Esophagus squamous epithelium (tissue), 5 donors: ENCODE results near the gene CC2D1B. TPM values are rescaled to one million over a fixed set of nuclear protein-coding genes. Genes with fewer than 3 reads are reported as not detected.

Experiments used
- DNase-seq: peaks from one replicate; lab custom pipeline; 2025; lab: John Stamatoyannopoulos, UW
- H3K27ac ChIP-seq, 4 donors: fragments of 200-600 bp; sonication (generic); one replicate each; pipeline ENCODE4 v1.5.1; 2016 to 2019; ENCODE audit warnings: mild to moderate bottlenecking in 1 of 4
- H3K27me3 ChIP-seq, 4 donors: fragments of 200-600 bp; sonication (generic); 1 replicate in 3 of 4; 2 replicates in 1 of 4; pipeline versions ENCODE4 v1.5.1 to v1.6.0; 2017 to 2021; ENCODE audit warnings: antibody characterized with exemption in 1 of 4
- H3K36me3 ChIP-seq, 3 donors: fragments of 200-600 bp; sonication (generic); one replicate each; pipeline ENCODE4 v1.5.1; 2016 to 2019
- H3K4me1 ChIP-seq, 3 donors: fragments of 200-600 bp; sonication (generic); one replicate each; pipeline ENCODE4 v1.5.1; 2017 to 2019
- H3K4me3 ChIP-seq, 4 donors: fragments of 200-600 bp; sonication (generic); 1 replicate in 3 of 4; 2 replicates in 1 of 4; pipeline ENCODE4 v1.5.1; 2016 to 2019; ENCODE audit warnings: mild to moderate bottlenecking in 2 of 4, moderate library complexity in 1 of 4
- H3K9me3 ChIP-seq, 3 donors: fragments of 200-600 bp; sonication (generic); one replicate each; pipeline ENCODE4 v1.5.1; 2016 to 2019
- CTCF ChIP-seq, 6 experiments: fragments of 450-650 bp in 4 of 6; fragments of 200-600 bp in 2 of 6; sonication (generic) in 2 of 6; IDR thresholded peaks; one replicate each; pipeline ENCODE4 v1.5.1; 2016 to 2019; ENCODE audit warnings: antibody characterized with exemption in 6 of 6, mild to moderate bottlenecking in 4 of 6, moderate library complexity in 4 of 6
- POLR2A ChIP-seq, 4 donors: fragments of 450-650 bp; IDR thresholded peaks; one replicate each; pipeline ENCODE4 v1.6.1; 2017; ENCODE audit warnings: antibody characterized with exemption in 4 of 4, mild to moderate bottlenecking in 4 of 4, moderate library complexity in 3 of 4
- WGBS, 2 donors: methylation state at CpG; one replicate each; pipeline ENCODE4 v1.1.5; 2018; 5-methylcytosine and 5-hydroxymethylcytosine counted together
- intact Hi-C: fragments of 100-400 bp; cut with DNase I; formaldehyde crosslinking; loops from one replicate; pipeline ENCODE4 v1.15.0; 2022
- total RNA-seq, 4 donors: library from RNA; depleted of rRNA; stranded (reverse); fragments of >200 nt; gene quantifications; one replicate each; pipeline ENCODE4 v1.1.0, GENCODE V29; 2016
- donor health status: DM: yes; HTN: yes; CAD: no.

Gene CC2D1B
- total RNA-seq, 4 donors from 2014 or later: 16.9 to 21.2 (median 18.3) TPM

GRCh38 chr1:52367272-52367671, 1.3 kb upstream of the CC2D1B start:
- WGBS, 2 donors: 84 to 88% methylated on average over 5 of the region's 5 CpGs
- no peak for DNase-seq
- Histone ChIP-seq H3K36me3 (peaks cover 1 to 21% (median 6%) of the 10 kb centered on the region in 3 donors), H3K4me3 (no peak overlapping the region), H3K4me1 (peaks cover 21 to 51% (median 25%) of the 10 kb centered on the region in 3 donors), H3K9me3 (no peaks in the 10 kb centered on the region), H3K27me3 (no peaks in the 10 kb centered on the region), H3K27ac (peak overlapping the region in 1 of 4 donors; percentile 97)
- TF ChIP-seq CTCF (IDR thresholded peaks at IDR 0.05) (no peak), POLR2A (IDR thresholded peaks at IDR 0.05) (no peak)
- intact Hi-C loops: no loop called here

- Histone ChIP-seq H3K27ac (peak overlapping the region; percentile 95 to 100 (median 97)), H3K9me3 (no peaks in the 10 kb centered on the region), H3K36me3 (peaks cover 9 to 29% (median 14%) of the 10 kb centered on the region in 3 donors), H3K4me1 (peaks cover 21 to 51% (median 25%) of the 10 kb centered on the region in 3 donors), H3K4me3 (peak overlapping the region; percentile 81 to 98 (median 86)), H3K27me3 (no peaks in the 10 kb centered on the region)
- intact Hi-C loops: no loop called here
- 22 to 24% methylated on average over 6 to 7 of the region's 8 CpGs for WGBS, 2 donors
- DNase-seq: no peak
- TF ChIP-seq POLR2A (IDR thresholded peaks at IDR 0.05) (no peak), CTCF (IDR thresholded peaks at IDR 0.05) (no peak)
Observed at GRCh38 chr1:52366517-52366827, 467 bp upstream of the CC2D1B start.

GRCh38 chr1:52365071-52365745, 797 bp downstream of the CC2D1B start:
- TF ChIP-seq CTCF (IDR thresholded peaks at IDR 0.05) (no peak), POLR2A (IDR thresholded peaks at IDR 0.05) (peak in 1 of 4 donors; percentile 10)
- DNase-seq: no peak
- no peaks in the 10 kb centered on the region for H3K27me3 ChIP-seq
- H3K4me1 ChIP-seq: peaks cover 21 to 51% (median 25%) of the 10 kb centered on the region in 3 donors
- intact Hi-C loops: no loop called here
- WGBS, 2 donors: 5 to 10% methylated on average over 18 to 20 of the region's 22 CpGs
- H3K9me3 ChIP-seq: no peaks in the 10 kb centered on the region
- peak overlapping the region; percentile 81 to 98 (median 86) for H3K4me3 ChIP-seq
- H3K36me3 ChIP-seq: peaks cover 22 to 41% (median 27%) of the 10 kb centered on the region in 3 donors
- peak overlapping the region; percentile 95 to 100 (median 97) for H3K27ac ChIP-seq

- Histone ChIP-seq H3K4me1 (peaks cover 21 to 48% (median 25%) of the 10 kb centered on the region in 3 donors), H3K9me3 (no peaks in the 10 kb centered on the region), H3K27me3 (no peaks in the 10 kb centered on the region), H3K36me3 (peaks cover 29 to 50% (median 36%) of the 10 kb centered on the region in 3 donors), H3K4me3 (peak overlapping the region in 1 of 4 donors; percentile 81), H3K27ac (peak overlapping the region in 3 of 4 donors; percentile 97 to 100 (median 97))
- WGBS, 2 donors: 58% methylated on average over 2 of the region's 5 CpGs; no CpG with 5 or more reads in 1 of the 2 donors
- DNase-seq: no peak
- intact Hi-C loops: no loop called here
- TF ChIP-seq POLR2A (IDR thresholded peaks at IDR 0.05) (no peak), CTCF (IDR thresholded peaks at IDR 0.05) (peak in 1 of 6 experiments; percentile 4)
Observed at GRCh38 chr1:52364235-52364839, 1.7 kb downstream of the CC2D1B start.

- intact Hi-C loops: no loop called here
- Histone ChIP-seq H3K4me3 (no peak overlapping the region), H3K27me3 (no peaks in the 10 kb centered on the region), H3K4me1 (peaks cover 10 to 19% (median 13%) of the 10 kb centered on the region in 3 donors), H3K36me3 (peaks cover 64 to 88% (median 73%) of the 10 kb centered on the region in 3 donors), H3K9me3 (no peaks in the 10 kb centered on the region), H3K27ac (no peak overlapping the region)
- no peak for TF ChIP-seq CTCF (IDR thresholded peaks at IDR 0.05)
- no peak for TF ChIP-seq POLR2A (IDR thresholded peaks at IDR 0.05)
- no peak for DNase-seq
- 87 to 90% methylated on average over 3 to 5 of the region's 7 CpGs for WGBS, 2 donors
Observed at GRCh38 chr1:52360595-52360968, 5.4 kb downstream of the CC2D1B start.
